Left lung (tissue), 10 donors: Measurements from ENCODE around the gene SNCAIP. TPM values are rescaled to one million over a fixed set of nuclear protein-coding genes. Genes with fewer than 3 reads are reported as not detected.
A peak's percentile ranks its signal among the peaks of the same experiment; 100 is the strongest.

Experiments used
- ATAC-seq: fragments of 200-7000 bp; cut with Tn5 transposase; one replicate; pipeline ENCODE4 v1.9.1; 2020; ENCODE audit warnings: moderate library complexity
- DNase-seq, 4 donors: peaks; one replicate each; pipeline ENCODE4 v3.0.0-alpha.2; 2013 to 2020
- H3K27ac ChIP-seq, 2 donors: fragments of 200-600 bp; sonication (generic) in 1 of 2; one replicate each; pipeline versions ENCODE4 v1.5.0 to v1.8.0; 2020 to 2021
- H3K27me3 ChIP-seq, 2 donors: fragments of 200-600 bp; sonication (generic) in 1 of 2; one replicate each; pipeline versions ENCODE4 v1.5.0 to v1.8.0; 2020 to 2021
- H3K36me3 ChIP-seq, 2 donors: fragments of 200-600 bp; sonication (generic) in 1 of 2; one replicate each; pipeline versions ENCODE4 v1.5.0 to v1.8.0; 2020 to 2021
- H3K4me1 ChIP-seq, 2 donors: fragments of 200-600 bp; one replicate each; pipeline ENCODE4 v1.8.0; 2021
- H3K4me3 ChIP-seq, 2 donors: fragments of 200-600 bp; sonication (generic) in 1 of 2; one replicate each; pipeline versions ENCODE4 v1.5.0 to v1.8.0; 2020 to 2021; ENCODE audit warnings: mild to moderate bottlenecking in 1 of 2
- H3K9me3 ChIP-seq, 2 donors: fragments of 200-600 bp; sonication (generic) in 1 of 2; one replicate each; pipeline versions ENCODE4 v1.5.0 to v1.8.0; 2020 to 2021
- intact Hi-C, 2 donors: fragments of 100-400 bp; cut with DNase I; formaldehyde crosslinking; loops; one replicate each; pipeline versions ENCODE4 v1.11.2 to v1.14.2; 2022
- polyA plus RNA-seq, 6 donors: library from polyadenylated mRNA; unstranded; fragments of 120-200 nt; gene quantifications; one replicate each; pipeline ENCODE4 v1.2.1, GENCODE V29; 2013; ENCODE audit not compliant: insufficient read length in 6 of 6
- total RNA-seq, 2 donors: library from RNA; stranded (reverse); fragmentation: NEBNext Ultra II Directional; extraction: Animal tissue kit (Norgen Biotek cat#: 25700); gene quantifications; one replicate each; pipeline ENCODE4 v1.2.1, GENCODE V29; 2021
- TF ChIP-seq, protein P1 (sequence below), 2 donors: fragments of 200-600 bp; sonication (generic) in 1 of 2; IDR thresholded peaks; one replicate each; pipeline versions ENCODE4 v1.5.0 to v1.8.0; 2021; ENCODE audit warnings: antibody characterized with exemption in 2 of 2
- donor health status: DM: no; HTN: yes; CAD: no.
- donor health status: DM: no; HTN: no; CAD: no.

The SNCAIP gene
- total and polyA plus RNA-seq, 8 donors: 2.1 to 23.4 (median 17.3) TPM

DNA sequence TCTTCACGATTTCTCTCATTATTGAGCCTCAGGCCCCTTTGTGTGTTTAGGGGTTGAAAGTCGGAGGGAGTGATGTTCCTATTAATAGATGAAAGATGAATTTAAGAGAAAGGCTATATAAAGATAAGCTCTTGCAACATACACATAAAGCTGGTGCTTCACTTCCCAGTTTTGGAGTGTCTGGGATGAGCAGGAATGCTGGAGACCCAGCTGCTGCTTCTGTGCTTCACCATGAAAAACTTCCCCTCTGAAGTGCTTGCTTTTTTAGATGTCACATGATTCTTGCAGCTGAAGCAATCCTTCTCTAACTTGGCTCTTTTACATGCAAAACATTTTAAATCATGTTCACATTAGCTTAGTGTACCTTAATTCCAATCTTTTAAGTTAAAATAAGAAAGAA is 19.7 kb upstream of the SNCAIP start:
- TF ChIP-seq, protein P1, sequence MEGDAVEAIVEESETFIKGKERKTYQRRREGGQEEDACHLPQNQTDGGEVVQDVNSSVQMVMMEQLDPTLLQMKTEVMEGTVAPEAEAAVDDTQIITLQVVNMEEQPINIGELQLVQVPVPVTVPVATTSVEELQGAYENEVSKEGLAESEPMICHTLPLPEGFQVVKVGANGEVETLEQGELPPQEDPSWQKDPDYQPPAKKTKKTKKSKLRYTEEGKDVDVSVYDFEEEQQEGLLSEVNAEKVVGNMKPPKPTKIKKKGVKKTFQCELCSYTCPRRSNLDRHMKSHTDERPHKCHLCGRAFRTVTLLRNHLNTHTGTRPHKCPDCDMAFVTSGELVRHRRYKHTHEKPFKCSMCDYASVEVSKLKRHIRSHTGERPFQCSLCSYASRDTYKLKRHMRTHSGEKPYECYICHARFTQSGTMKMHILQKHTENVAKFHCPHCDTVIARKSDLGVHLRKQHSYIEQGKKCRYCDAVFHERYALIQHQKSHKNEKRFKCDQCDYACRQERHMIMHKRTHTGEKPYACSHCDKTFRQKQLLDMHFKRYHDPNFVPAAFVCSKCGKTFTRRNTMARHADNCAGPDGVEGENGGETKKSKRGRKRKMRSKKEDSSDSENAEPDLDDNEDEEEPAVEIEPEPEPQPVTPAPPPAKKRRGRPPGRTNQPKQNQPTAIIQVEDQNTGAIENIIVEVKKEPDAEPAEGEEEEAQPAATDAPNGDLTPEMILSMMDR (IDR thresholded peaks at IDR 0.05): no peak
- H3K4me1 ChIP-seq: no peaks in the 10 kb centered on the region
- ATAC-seq (no peak), DNase-seq (peak in 2 of 4 donors; percentile 30 to 67)
- no peaks in the 10 kb centered on the region for H3K27me3 ChIP-seq
- no peak overlapping the region for H3K4me3 ChIP-seq
- no peaks in the 10 kb centered on the region for H3K36me3 ChIP-seq
- no peak overlapping the region for H3K27ac ChIP-seq
- intact Hi-C loops: no loop called here
- no peaks in the 10 kb centered on the region for H3K9me3 ChIP-seq

DNA sequence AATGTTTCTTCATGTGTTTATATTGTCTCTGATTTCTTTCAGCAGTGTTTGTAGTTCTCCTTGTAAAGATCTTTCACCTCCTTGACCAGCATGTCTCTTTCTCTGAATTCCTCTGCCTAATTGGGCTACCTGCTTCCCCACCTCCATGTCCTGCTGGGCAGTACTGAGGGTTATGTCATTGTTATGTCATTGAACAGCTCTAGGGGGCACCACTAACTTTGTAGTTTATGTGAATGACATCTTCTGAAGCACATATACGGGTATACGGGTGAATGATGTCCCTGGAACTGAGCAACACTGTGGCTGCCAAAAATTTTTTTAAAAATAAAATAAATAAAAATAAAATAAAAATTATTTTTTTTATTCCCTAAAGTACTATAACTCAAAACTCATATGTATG is 16.9 kb upstream of the SNCAIP start:
- intact Hi-C loops: no loop called here
- Histone ChIP-seq H3K36me3 (no peaks in the 10 kb centered on the region), H3K27ac (no peak overlapping the region), H3K27me3 (no peaks in the 10 kb centered on the region), H3K4me3 (no peak overlapping the region), H3K9me3 (no peaks in the 10 kb centered on the region), H3K4me1 (no peaks in the 10 kb centered on the region)
- ATAC-seq: peak; percentile 69
- TF ChIP-seq, protein P1 (IDR thresholded peaks at IDR 0.05): peak; percentile 15 to 21
- DNase-seq: no peak

DNA sequence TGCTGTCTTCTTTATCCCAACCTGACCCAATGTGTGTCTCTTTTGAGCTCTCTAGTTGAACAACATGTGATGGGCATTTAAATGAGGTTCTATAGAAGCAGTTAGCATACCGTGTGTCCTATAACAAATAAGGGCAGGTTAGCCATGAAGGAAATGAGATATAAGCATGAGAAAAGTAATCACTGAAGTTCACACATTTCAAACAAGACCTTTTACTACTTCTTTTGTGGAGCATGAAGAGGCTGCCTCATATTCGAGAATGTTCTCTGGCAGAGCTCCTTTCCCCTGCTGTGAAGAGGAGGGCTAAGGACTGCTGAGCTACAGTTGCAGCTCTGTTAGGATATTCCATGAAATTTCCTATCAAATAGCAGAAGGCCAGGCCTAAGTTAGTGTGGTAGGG is 15.2 kb upstream of the SNCAIP start:
- no peaks in the 10 kb centered on the region for H3K4me1 ChIP-seq
- DNase-seq: no peak
- no peak overlapping the region for H3K4me3 ChIP-seq
- H3K36me3 ChIP-seq: no peaks in the 10 kb centered on the region
- intact Hi-C loops: no loop called here
- ATAC-seq: no peak
- TF ChIP-seq, protein P1 (IDR thresholded peaks at IDR 0.05): no peak
- H3K27ac ChIP-seq: no peak overlapping the region
- no peaks in the 10 kb centered on the region for H3K27me3 ChIP-seq
- no peaks in the 10 kb centered on the region for H3K9me3 ChIP-seq

DNA sequence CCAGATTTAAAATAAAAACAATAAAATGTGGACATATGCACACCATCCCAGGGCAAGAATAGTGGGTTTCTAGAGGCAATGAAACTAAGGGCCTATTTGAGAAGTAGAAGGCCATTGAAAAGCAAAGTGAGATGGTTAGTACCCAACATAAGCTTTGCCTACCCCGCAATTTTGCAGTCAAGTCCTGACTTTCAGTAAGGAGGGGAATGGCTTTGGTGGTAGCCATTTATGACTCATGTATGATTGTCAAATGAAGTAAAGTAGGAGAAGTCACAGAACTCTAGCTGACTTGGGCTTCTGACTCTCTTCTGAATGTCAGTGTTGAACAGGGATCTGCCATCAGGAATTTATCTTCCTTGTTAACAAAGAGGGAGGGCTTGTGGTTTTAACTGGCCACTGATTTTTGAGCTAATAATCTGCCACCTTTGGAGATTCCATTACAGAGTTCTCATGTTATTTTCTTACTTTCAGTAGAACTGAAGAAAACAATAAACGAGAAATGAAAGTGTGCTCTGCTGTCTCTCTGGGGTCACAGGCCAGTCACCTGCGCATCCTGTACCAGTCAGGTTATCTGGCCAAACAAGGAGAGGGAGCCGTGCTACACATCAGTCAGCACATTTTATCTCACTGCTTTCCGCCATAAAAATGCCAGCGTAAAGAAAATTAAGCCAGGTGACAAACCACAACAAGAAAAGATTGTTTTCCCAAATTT is 14.3 kb upstream of the SNCAIP start:
- intact Hi-C loops: no loop called here
- no peaks in the 10 kb centered on the region for H3K36me3 ChIP-seq
- TF ChIP-seq, protein P1 (IDR thresholded peaks at IDR 0.05): no peak
- ATAC-seq: no peak
- no peak overlapping the region for H3K27ac ChIP-seq
- no peaks in the 10 kb centered on the region for H3K27me3 ChIP-seq
- no peaks in the 10 kb centered on the region for H3K4me1 ChIP-seq
- DNase-seq: no peak
- H3K9me3 ChIP-seq: no peaks in the 10 kb centered on the region
- no peak overlapping the region for H3K4me3 ChIP-seq

DNA sequence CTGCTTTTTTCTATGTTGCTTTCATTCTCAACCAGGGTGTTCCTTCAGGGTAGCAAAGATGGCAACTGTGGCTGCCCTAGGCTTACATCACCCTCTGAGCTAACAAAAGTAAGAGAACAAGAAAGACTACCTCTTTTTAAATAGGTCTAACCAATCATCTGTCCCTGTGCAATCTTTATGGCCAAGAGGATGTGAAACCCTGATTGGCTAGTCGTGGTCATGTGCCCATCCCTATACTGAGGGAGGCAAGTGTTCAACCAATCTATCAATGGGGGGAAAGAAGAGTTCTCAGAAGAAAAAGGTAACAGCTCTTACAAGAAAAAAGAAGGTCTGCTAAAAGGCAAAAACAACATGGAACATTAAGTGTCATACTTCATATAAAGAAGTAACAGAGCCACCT is 11.7 kb upstream of the SNCAIP start:
- TF ChIP-seq, protein P1 (IDR thresholded peaks at IDR 0.05): no peak
- no peak for DNase-seq
- intact Hi-C loops: no loop called here
- ATAC-seq: no peak
- no peaks in the 10 kb centered on the region for H3K9me3 ChIP-seq
- H3K27me3 ChIP-seq: no peaks in the 10 kb centered on the region
- H3K36me3 ChIP-seq: no peaks in the 10 kb centered on the region
- no peak overlapping the region for H3K27ac ChIP-seq
- no peak overlapping the region for H3K4me3 ChIP-seq
- no peaks in the 10 kb centered on the region for H3K4me1 ChIP-seq
